Activated B cell treated with CpG ODN at 0.5 μM for 24 hours (primary cell): ENCODE results near the gene IGFN1. TPM values are rescaled to one million over a fixed set of nuclear protein-coding genes. Genes with fewer than 3 reads are reported as not detected.

ENCODE experiments used
- ATAC-seq: fragments of 200-7000 bp; cut with Tn5 transposase; one replicate; pipeline ENCODE4 v1.10.0; 2021; ENCODE audit warnings: low read depth, mild to moderate bottlenecking, moderate library complexity
- CTCF ChIA-PET: fragments of 350-600 bp; sonication (Branson Sonifier 250); formaldehyde crosslinking; loops from one replicate; lab custom pipeline; 2021; ENCODE audit warnings: antibody characterized with exemption; lab: Charles Lee
- POLR2A ChIA-PET: fragments of 350-600 bp; sonication (Branson Sonifier 250); formaldehyde crosslinking; loops from one replicate; lab custom pipeline; 2021; ENCODE audit warnings: antibody characterized with exemption; lab: Charles Lee
- DNase-seq: peaks from one replicate; pipeline ENCODE4 v3.0.0; 2022
- H3K27ac Mint-ChIP-seq: one replicate; pipeline ENCODE4 v1.8.0; 2020; ENCODE audit warnings: mixed read lengths
- H3K27me3 Mint-ChIP-seq: one replicate; pipeline ENCODE4 v1.8.0; 2021; ENCODE audit warnings: mixed read lengths
- H3K36me3 Mint-ChIP-seq: one replicate; pipeline ENCODE4 v1.8.0; 2021; ENCODE audit warnings: low read depth, mixed read lengths
- H3K4me1 Mint-ChIP-seq: one replicate; pipeline ENCODE4 v1.8.0; 2021; ENCODE audit warnings: mixed read lengths
- H3K4me3 Mint-ChIP-seq: one replicate; pipeline ENCODE4 v1.8.0; 2020; ENCODE audit warnings: mild to moderate bottlenecking, mixed read lengths
- H3K9me3 Mint-ChIP-seq: one replicate; pipeline ENCODE4 v1.8.0; 2020; ENCODE audit warnings: mixed read lengths
- CTCF ChIP-seq: fragments of 200-600 bp; IDR thresholded peaks from one replicate; pipeline ENCODE4 v1.8.0; 2022; ENCODE audit warnings: antibody characterized with exemption, mild to moderate bottlenecking
- intact Hi-C: fragments of 100-400 bp; cut with micrococcal nuclease; formaldehyde crosslinking; loops from one replicate; pipeline ENCODE4 v1.15.1; 2024
- total RNA-seq: library from RNA; stranded (reverse); gene quantifications from 2 replicates; pipeline ENCODE4 v1.2.3, GENCODE V29; 2022

Gene IGFN1
- total RNA-seq, 1 donor from 2014 or later, result not detected

GRCh38 chr1:201180901-201181300 is 9.7 kb upstream of the IGFN1 start:
- ChIA-PET POLR2A (no interaction called here), CTCF (no interaction called here)
- no peak overlapping the region for H3K4me3 Mint-ChIP-seq
- ATAC-seq, result no peak
- no peaks in the 10 kb centered on the region for H3K4me1 Mint-ChIP-seq
- H3K27ac Mint-ChIP-seq, result no peak overlapping the region
- intact Hi-C loops, result no loop called here
- peaks cover 4% of the 10 kb centered on the region for H3K9me3 Mint-ChIP-seq
- peaks cover 30% of the 10 kb centered on the region for H3K27me3 Mint-ChIP-seq
- H3K36me3 Mint-ChIP-seq, result no peaks in the 10 kb centered on the region
- no peak for TF ChIP-seq CTCF
- no peak for DNase-seq

- DNase-seq, result no peak
- no peak for ATAC-seq
- H3K9me3 Mint-ChIP-seq, result peaks cover 4% of the 10 kb centered on the region
- peaks cover 32% of the 10 kb centered on the region for H3K27me3 Mint-ChIP-seq
- intact Hi-C loops, result no loop called here
- no peak overlapping the region for H3K4me3 Mint-ChIP-seq
- TF ChIP-seq CTCF, result no peak
- H3K4me1 Mint-ChIP-seq, result no peaks in the 10 kb centered on the region
- CTCF ChIA-PET, result no interaction called here
- H3K36me3 Mint-ChIP-seq, result no peaks in the 10 kb centered on the region
- no peak overlapping the region for H3K27ac Mint-ChIP-seq
- POLR2A ChIA-PET, result no interaction called here
Observed at GRCh38 chr1:201181323-201181722, 9.3 kb upstream of the IGFN1 start.

- ATAC-seq, result no peak
- no peak for TF ChIP-seq CTCF
- Mint-ChIP-seq H3K27ac (no peak overlapping the region), H3K36me3 (no peaks in the 10 kb centered on the region), H3K9me3 (peaks cover 4% of the 10 kb centered on the region), H3K4me3 (no peak overlapping the region), H3K27me3 (peaks cover 32% of the 10 kb centered on the region), H3K4me1 (no peaks in the 10 kb centered on the region)
- intact Hi-C loops, result no loop called here
- CTCF ChIA-PET, result no interaction called here
- DNase-seq, result no peak
- POLR2A ChIA-PET, result no interaction called here
Observed at GRCh38 chr1:201181726-201182125, 8.9 kb upstream of the IGFN1 start.

GRCh38 chr1:201183209-201183608 is 7.4 kb upstream of the IGFN1 start:
- no peak for TF ChIP-seq CTCF
- ATAC-seq (no peak), DNase-seq (no peak)
- POLR2A ChIA-PET, result no interaction called here
- Mint-ChIP-seq H3K27me3 (peaks cover 29% of the 10 kb centered on the region), H3K4me1 (no peaks in the 10 kb centered on the region), H3K27ac (no peak overlapping the region), H3K9me3 (peaks cover 4% of the 10 kb centered on the region), H3K4me3 (no peak overlapping the region), H3K36me3 (no peaks in the 10 kb centered on the region)
- CTCF ChIA-PET, result no interaction called here
- intact Hi-C loops, result no loop called here

- H3K4me1 Mint-ChIP-seq, result no peaks in the 10 kb centered on the region
- ATAC-seq, result no peak
- intact Hi-C loops, result no loop called here
- ChIA-PET CTCF (no interaction called here), POLR2A (no interaction called here)
- no peak for DNase-seq
- peaks cover 25% of the 10 kb centered on the region for H3K27me3 Mint-ChIP-seq
- H3K36me3 Mint-ChIP-seq, result no peaks in the 10 kb centered on the region
- H3K9me3 Mint-ChIP-seq, result peaks cover 3% of the 10 kb centered on the region
- H3K4me3 Mint-ChIP-seq, result no peak overlapping the region
- no peak for TF ChIP-seq CTCF
- no peak overlapping the region for H3K27ac Mint-ChIP-seq
Observed at GRCh38 chr1:201183753-201184152, 6.9 kb upstream of the IGFN1 start.
